Esophagus squamous epithelium (tissue), 4 donors: ENCODE results near the gene TEX19.

Experiments
- CTCF ChIP-seq, 6 experiments: fragments of 450-650 bp in 4 of 6; fragments of 200-600 bp in 2 of 6; sonication (generic) in 2 of 6; IDR thresholded peaks; one replicate each; pipeline ENCODE4 v1.5.1; 2016 to 2019; ENCODE audit warnings: antibody characterized with exemption in 6 of 6, mild to moderate bottlenecking in 4 of 6, moderate library complexity in 4 of 6
- POLR2A ChIP-seq, 4 donors: fragments of 450-650 bp; IDR thresholded peaks; one replicate each; pipeline ENCODE4 v1.6.1; 2017; ENCODE audit warnings: antibody characterized with exemption in 4 of 4, mild to moderate bottlenecking in 4 of 4, moderate library complexity in 3 of 4

GRCh38 chr17:82339634-82340580 lies 19.1 kb upstream of the TEX19 start:
- TF ChIP-seq CTCF (IDR thresholded peaks at IDR 0.05) = no peak
- no peak for TF ChIP-seq POLR2A (IDR thresholded peaks at IDR 0.05)
